SK-N-SH (cell line): ENCODE data around the gene CIITA. TPM values are rescaled to one million over a fixed set of nuclear protein-coding genes. Genes with fewer than 3 reads are reported as not detected.
"Not testable (repeated sequence)": the region's sequence is repeated elsewhere in the genome, so short reads cannot be mapped to it uniquely, and the experiment has no call there.

ENCODE experiments used
- CTCF ChIA-PET: fragments of 300-600, 350-600 bp; formaldehyde crosslinking; extraction: SDS; loops from one replicate; lab custom pipeline; 2021; lab: Yijun Ruan, JAX
- POLR2A ChIA-PET: fragments of 350-600 bp; sonication (Branson Sonifier 250); formaldehyde crosslinking; extraction: SDS; loops from one replicate; lab custom pipeline; 2020; ENCODE audit warnings: antibody characterized with exemption, inconsistent platforms; lab: Yijun Ruan, JAX
- DNase-seq: peaks from one replicate; pipeline ENCODE4 v3.0.0; 2012
- H2AFZ ChIP-seq: fragments of 200-600 bp; sonication (generic); 2 replicates; pipeline ENCODE4 v1.8.1; 2016; ENCODE audit warnings: antibody characterized with exemption, mild to moderate bottlenecking, low read depth
- H3F3A ChIP-seq: fragments of 200-600 bp; sonication (generic); replicated peaks from 2 replicates; pipeline ENCODE3; 2016; ENCODE audit warnings: antibody characterized with exemption, mild to moderate bottlenecking; ENCODE audit not compliant: insufficient read depth
- H3K27ac ChIP-seq, 2 experiments: fragments of 200-500 bp in 1 of 2; fragments of 200-600 bp in 1 of 2; sonication (Bioruptor generic) in 1 of 2; sonication (generic), shearing (Covaris generic) in 1 of 2; 2 replicates each; pipeline versions ENCODE4 v1.5.1 to v1.6.1; 2014 to 2016; ENCODE audit warnings: low read depth in 2 of 2, inconsistent platforms in 1 of 2, low read length in 1 of 2, mild to moderate bottlenecking in 1 of 2, mixed read lengths in 1 of 2
- H3K27me3 ChIP-seq: fragments of 200-600 bp; sonication (generic), shearing (Covaris generic); 2 replicates; pipeline ENCODE4 v1.6.1; 2016; ENCODE audit warnings: mixed run types; ENCODE audit not compliant: insufficient read depth
- H3K36me3 ChIP-seq, 2 experiments: fragments of 200-500 bp in 1 of 2; fragments of 200-600 bp in 1 of 2; sonication (Bioruptor generic) in 1 of 2; sonication (generic) in 1 of 2; replicated peaks in 1 of 2; 2 replicates each; pipeline versions ENCODE3 to v1.5.1; 2014 to 2016; ENCODE audit warnings: low read length in 1 of 2, mild to moderate bottlenecking in 1 of 2; ENCODE audit not compliant: insufficient read depth in 2 of 2, control insufficient read depth in 1 of 2
- H3K4me1 ChIP-seq, 2 experiments: fragments of 200-500 bp in 1 of 2; fragments of 200-600 bp in 1 of 2; sonication (Bioruptor generic) in 1 of 2; sonication (generic), shearing (Covaris generic) in 1 of 2; 2 replicates each; pipeline versions ENCODE4 v1.5.1 to v1.6.1; 2014 to 2016; ENCODE audit warnings: low read depth in 1 of 2, low read length in 1 of 2, mixed run types in 1 of 2; ENCODE audit not compliant: insufficient read depth in 2 of 2, control insufficient read depth in 1 of 2
- H3K4me2 ChIP-seq: fragments of 200-600 bp; sonication (generic), shearing (Covaris generic); 2 replicates; pipeline ENCODE4 v1.6.1; 2017; ENCODE audit warnings: mixed run types
- H3K4me3 ChIP-seq, 2 experiments: fragments of 200-500 bp in 1 of 2; fragments of 200-600 bp in 1 of 2; sonication (Bioruptor generic) in 1 of 2; sonication (generic), shearing (Covaris generic) in 1 of 2; 2 replicates each; pipeline versions ENCODE4 v1.5.1 to v1.8.1; 2014 to 2016; ENCODE audit warnings: low read depth in 2 of 2, inconsistent platforms in 1 of 2, low read length in 1 of 2, mild to moderate bottlenecking in 1 of 2, mixed read lengths in 1 of 2, moderate library complexity in 1 of 2
- H3K79me2 ChIP-seq: fragments of 200-600 bp; sonication (generic); 2 replicates; pipeline ENCODE4 v1.8.1; 2017; ENCODE audit warnings: mild to moderate bottlenecking; ENCODE audit not compliant: insufficient read depth
- H3K9ac ChIP-seq: fragments of 200-600 bp; sonication (generic); 2 replicates; pipeline ENCODE4 v1.6.1; 2017; ENCODE audit warnings: mixed run types
- H3K9me2 ChIP-seq: fragments of 200-600 bp; sonication (generic); 2 replicates; pipeline ENCODE4 v1.6.1; 2017; ENCODE audit warnings: mixed run types
- H3K9me3 ChIP-seq: fragments of 200-600 bp; sonication (generic); 2 replicates; pipeline ENCODE4 v1.6.1; 2017; ENCODE audit warnings: mixed run types, mild to moderate bottlenecking, moderate library complexity
- H4K20me1 ChIP-seq: fragments of 200-600 bp; sonication (generic); 2 replicates; pipeline ENCODE4 v1.6.1; 2017; ENCODE audit warnings: mild to moderate bottlenecking, mixed run types; ENCODE audit not compliant: insufficient read depth
- CHD2 ChIP-seq: fragments of 150-350 bp; IDR thresholded peaks from 2 replicates; pipeline ENCODE4 v1.6.1; 2018; ENCODE audit warnings: low read length; ENCODE audit not compliant: partially characterized antibody
- ELF1 ChIP-seq: IDR thresholded peaks from 2 replicates; pipeline ENCODE4 v1.4.0; 2012
- EP300 ChIP-seq, 2 experiments: IDR thresholded peaks; 2 replicates each; pipeline versions ENCODE4 v1.4.0 to v1.6.1; 2012; ENCODE audit warnings: borderline replicate concordance in 1 of 2, low read depth in 1 of 2, low read length in 1 of 2
- EZH2phosphoT487 ChIP-seq: fragments of 200-600 bp; sonication (generic); IDR thresholded peaks from 2 replicates; pipeline ENCODE4 v1.6.1; 2017; ENCODE audit warnings: low read depth, mixed run types, mild to moderate bottlenecking, antibody characterized with exemption, moderate library complexity, borderline replicate concordance
- MAX ChIP-seq: IDR thresholded peaks from 2 replicates; pipeline ENCODE4 v1.4.0; 2012; ENCODE audit warnings: low read depth
- MEF2A ChIP-seq: IDR thresholded peaks from 2 replicates; pipeline ENCODE4 v1.4.0; 2012; ENCODE audit warnings: low read depth, borderline replicate concordance
- NRF1 ChIP-seq: IDR thresholded peaks from 2 replicates; pipeline ENCODE4 v1.6.1; 2012; ENCODE audit warnings: low read depth, mild to moderate bottlenecking, low read length
- REST ChIP-seq: IDR thresholded peaks from 2 replicates; pipeline ENCODE4 v1.6.1; 2012; ENCODE audit warnings: mild to moderate bottlenecking, low read depth, low read length, moderate library complexity
- RFX5 ChIP-seq: IDR thresholded peaks from 2 replicates; pipeline ENCODE4 v1.6.1; 2012; ENCODE audit warnings: mild to moderate bottlenecking, improper control_type of control experiment, low read length
- TAF1 ChIP-seq: IDR thresholded peaks from 2 replicates; pipeline ENCODE4 v1.6.1; 2012; ENCODE audit warnings: low read depth, mild to moderate bottlenecking, low read length, moderate library complexity, borderline replicate concordance
- TCF12 ChIP-seq: IDR thresholded peaks from 2 replicates; pipeline ENCODE4 v1.4.0; 2012
- TEAD4 ChIP-seq: IDR thresholded peaks from 2 replicates; pipeline ENCODE4 v1.4.0; 2012; ENCODE audit warnings: mild to moderate bottlenecking, borderline replicate concordance; ENCODE audit not compliant: insufficient read depth
- USF2 ChIP-seq: fragments of 150-350 bp; IDR thresholded peaks from 2 replicates; pipeline ENCODE4 v1.6.1; 2017; ENCODE audit warnings: antibody characterized with exemption, low read length, low read depth, borderline replicate concordance
- YY1 ChIP-seq: IDR thresholded peaks from 2 replicates; pipeline ENCODE4 v1.4.0; 2012; ENCODE audit warnings: low read depth, mild to moderate bottlenecking
- ZBTB33 ChIP-seq: IDR thresholded peaks from 2 replicates; pipeline ENCODE4 v1.4.0; 2012; ENCODE audit warnings: low read depth, borderline replicate concordance
- WGBS: methylation state at CpG from one replicate; pipeline ENCODE4 v1.1.6; 2017; ENCODE audit warnings: low lambda C conversion rate; 5-methylcytosine and 5-hydroxymethylcytosine counted together
- polyA plus RNA-seq, 3 experiments: library from polyadenylated mRNA; depleted of rRNA; stranded (reverse); fragments of >200 nt; gene quantifications; 2 replicates each; pipeline ENCODE4 v1.2.3, GENCODE V29; 2012

The CIITA gene
- polyA plus RNA-seq, 1 of the 3 experiments (the other 2 are of a cell fraction): 0.23 TPM

GRCh38 chr16:10923146-10923649 lies 46.2 kb downstream of the CIITA start (continued):
- TF ChIP-seq TAF1 (no peak), ELF1 (no peak), USF2 (no peak)

GRCh38 chr16:10923650-10924214 lies 46.7 kb downstream of the CIITA start:
- Histone ChIP-seq H3K27me3 (no peaks in the 10 kb centered on the region), H3K9me3 (no peaks in the 10 kb centered on the region), H3K79me2 (no peaks in the 10 kb centered on the region), H3K36me3 (peaks cover 5 to 22% of the 10 kb centered on the region in 2 experiments), H3F3A (peaks cover 5% of the 10 kb centered on the region), H2AFZ (no peak overlapping the region), H3K4me3 (no peak overlapping the region), H3K27ac (no peak overlapping the region), H3K4me2 (no peak overlapping the region), H3K9me2 (no peaks in the 10 kb centered on the region), H3K9ac (no peak overlapping the region), H4K20me1 (no peaks in the 10 kb centered on the region), H3K4me1 (peaks cover 0 to 7% of the 10 kb centered on the region in 2 experiments; a peak in 1 of 4 replicates)
- no peak for TF ChIP-seq MEF2A
- no peak for TF ChIP-seq TCF12
- no peak for TF ChIP-seq RFX5
- no peak for TF ChIP-seq ELF1
- TF ChIP-seq NRF1: no peak
- TF ChIP-seq YY1: no peak
- no peak for TF ChIP-seq REST
- TF ChIP-seq TEAD4: no peak
- TF ChIP-seq CHD2: no peak
- no peak for TF ChIP-seq ZBTB33
- no peak for TF ChIP-seq TAF1
- no peak for TF ChIP-seq EZH2phosphoT487
- no peak for TF ChIP-seq MAX
- no peak for TF ChIP-seq EP300 (IDR thresholded peaks at IDR 0.05; ENCODE audit: borderline replicate concordance in 1 of 2, low read depth in 1 of 2, low read length in 1 of 2)
- 90% methylated on average over 7 of the region's 14 CpGs for WGBS
- ChIA-PET CTCF (no interaction called here), POLR2A (no interaction called here)
- no peak for DNase-seq

GRCh38 chr16:10925285-10925684 lies 48.3 kb downstream of the CIITA start:
- H3K9ac ChIP-seq, H3K9me2 ChIP-seq, CTCF ChIA-PET, H3K27me3 ChIP-seq, H2AFZ ChIP-seq, H3K4me2 ChIP-seq, H3F3A ChIP-seq, H3K79me2 ChIP-seq, DNase-seq, H3K9me3 ChIP-seq, H3K27ac ChIP-seq, H3K4me1 ChIP-seq, H3K4me3 ChIP-seq: not testable (repeated sequence)
- POLR2A ChIA-PET: interaction anchor here (0.9 kb wide), 1 partner anchor 181 kb away, joined by 3 read pairs; the partner anchor contains the start of gene NUBP1
- Histone ChIP-seq H3K36me3 (peaks cover 5 to 22% of the 10 kb centered on the region in 2 experiments), H4K20me1 (peaks cover 11% of the 10 kb centered on the region)
- WGBS: 100% methylated on average over 3 of the region's 3 CpGs
